H9 (cell line): ENCODE data around the gene INTS3. TPM values are rescaled to one million over a fixed set of nuclear protein-coding genes. Genes with fewer than 3 reads are reported as not detected.
A peak's percentile ranks its signal among the peaks of the same experiment; 100 is the strongest.

ENCODE experiments used
- DNase-seq: peaks from one replicate; pipeline ENCODE4 v3.0.0-alpha.2; 2017
- H2AFZ ChIP-seq: one replicate; pipeline ENCODE4 v1.6.1; 2013; ENCODE audit warnings: mild to moderate bottlenecking, low read length, control low read depth, moderate library complexity
- H2AK5ac ChIP-seq: 2 replicates; pipeline ENCODE4 v1.6.1; 2013; ENCODE audit warnings: low read length, control low read depth, mixed read lengths; ENCODE audit not compliant: insufficient read length
- H2BK120ac ChIP-seq: one replicate; pipeline ENCODE4 v1.6.1; 2013; ENCODE audit warnings: low read depth, mild to moderate bottlenecking, low read length, control low read depth, inconsistent platforms; ENCODE audit not compliant: poor library complexity, severe bottlenecking
- H2BK12ac ChIP-seq: 2 replicates; pipeline ENCODE4 v1.6.1; 2013; ENCODE audit warnings: low read length, control low read depth, mixed read lengths, low read depth; ENCODE audit not compliant: insufficient read length
- H2BK15ac ChIP-seq: 2 replicates; pipeline ENCODE4 v1.6.1; 2013; ENCODE audit warnings: low read depth, low read length, control low read depth
- H2BK20ac ChIP-seq: one replicate; pipeline ENCODE4 v1.6.1; 2013; ENCODE audit warnings: low read depth, mild to moderate bottlenecking, low read length, control low read depth, inconsistent platforms; ENCODE audit not compliant: poor library complexity, severe bottlenecking
- H2BK5ac ChIP-seq: 2 replicates; pipeline ENCODE4 v1.6.1; 2013; ENCODE audit warnings: low read length, control low read depth, mixed read lengths; ENCODE audit not compliant: insufficient read length
- H3K14ac ChIP-seq: 2 replicates; pipeline ENCODE4 v1.6.1; 2013; ENCODE audit warnings: low read length, control low read depth; ENCODE audit not compliant: insufficient read depth
- H3K18ac ChIP-seq: 2 replicates; pipeline ENCODE4 v1.6.1; 2013; ENCODE audit warnings: low read depth, mild to moderate bottlenecking, mixed read lengths, low read length, control low read depth; ENCODE audit not compliant: insufficient read length
- H3K23ac ChIP-seq: 2 replicates; pipeline ENCODE4 v1.6.1; 2013; ENCODE audit warnings: low read length, control low read depth, mixed read lengths, low read depth; ENCODE audit not compliant: insufficient read length
- H3K23me2 ChIP-seq: 2 replicates; pipeline ENCODE4 v1.6.1; 2013; ENCODE audit warnings: low read depth, mild to moderate bottlenecking, mixed read lengths, low read length, control low read depth; ENCODE audit not compliant: insufficient read length, poor library complexity, severe bottlenecking
- H3K27ac ChIP-seq: 2 replicates; pipeline ENCODE4 v1.5.1; 2013; ENCODE audit warnings: low read length, control low read depth, mixed read lengths, low read depth; ENCODE audit not compliant: insufficient read length
- H3K27me3 ChIP-seq: 2 replicates; pipeline ENCODE4 v1.6.1; 2013; ENCODE audit warnings: low read length, control low read depth, inconsistent platforms; ENCODE audit not compliant: insufficient read depth
- H3K4ac ChIP-seq: 2 replicates; pipeline ENCODE4 v1.6.1; 2013; ENCODE audit warnings: low read depth, mild to moderate bottlenecking, control low read depth, inconsistent platforms, low read length, moderate library complexity
- H3K4me1 ChIP-seq: 2 replicates; pipeline ENCODE4 v1.6.1; 2013; ENCODE audit warnings: low read length, control low read depth, inconsistent platforms; ENCODE audit not compliant: insufficient read depth
- H3K4me2 ChIP-seq: 2 replicates; pipeline ENCODE4 v1.6.1; 2013; ENCODE audit warnings: low read length, control low read depth, mixed read lengths; ENCODE audit not compliant: insufficient read length, insufficient read depth
- H3K56ac ChIP-seq: 2 replicates; pipeline ENCODE4 v1.6.1; 2013; ENCODE audit warnings: low read depth, mild to moderate bottlenecking, mixed read lengths, low read length, control low read depth; ENCODE audit not compliant: insufficient read length
- H3K79me1 ChIP-seq: 2 replicates; pipeline ENCODE4 v1.6.1; 2013; ENCODE audit warnings: low read depth, mild to moderate bottlenecking, moderate library complexity, low read length, control low read depth, inconsistent platforms; ENCODE audit not compliant: insufficient read depth, poor library complexity, severe bottlenecking
- H3K79me2 ChIP-seq: 2 replicates; pipeline ENCODE4 v1.6.1; 2013; ENCODE audit warnings: low read length, control low read depth, inconsistent platforms; ENCODE audit not compliant: insufficient read depth
- H3K9ac ChIP-seq: 2 replicates; pipeline ENCODE4 v1.6.1; 2013; ENCODE audit warnings: low read length, control low read depth, mixed read lengths; ENCODE audit not compliant: insufficient read length; ENCODE audit errors: extremely low read depth
- H3K9me3 ChIP-seq: one replicate; pipeline ENCODE4 v1.6.1; 2013; ENCODE audit warnings: low read depth, low read length, inconsistent platforms; ENCODE audit not compliant: control insufficient read depth
- H3T11ph ChIP-seq: one replicate; pipeline ENCODE4 v1.6.1; 2013; ENCODE audit warnings: mild to moderate bottlenecking, low read length, control low read depth, inconsistent platforms
- H4K20me1 ChIP-seq: one replicate; pipeline ENCODE4 v1.6.1; 2013; ENCODE audit not compliant: control insufficient read depth, insufficient read length, insufficient read depth
- H4K5ac ChIP-seq: 2 replicates; pipeline ENCODE4 v1.6.1; 2013; ENCODE audit warnings: low read depth, mild to moderate bottlenecking, mixed read lengths, low read length, control low read depth; ENCODE audit not compliant: insufficient read length
- H4K8ac ChIP-seq: replicated peaks from 2 replicates; pipeline ENCODE4 v1.6.1; 2013; ENCODE audit warnings: low read length, control low read depth, mixed read lengths, low read depth; ENCODE audit not compliant: insufficient read length
- H4K91ac ChIP-seq: 2 replicates; pipeline ENCODE4 v1.6.1; 2013; ENCODE audit warnings: low read depth, mild to moderate bottlenecking, moderate library complexity, mixed read lengths, low read length, control low read depth; ENCODE audit not compliant: insufficient read length
- H3K27ac Mint-ChIP-seq, 3 experiments: 2 replicates in 2 of 3; 3 replicates in 1 of 3; pipeline ENCODE4 v1.8.0; 2020 to 2021; ENCODE audit warnings: mixed read lengths in 3 of 3, mild to moderate bottlenecking in 1 of 3, moderate library complexity in 1 of 3
- H3K27me3 Mint-ChIP-seq: 2 replicates; pipeline ENCODE4 v1.8.0; 2021; ENCODE audit warnings: low read depth, mild to moderate bottlenecking, moderate library complexity, mixed read lengths
- H3K36me3 Mint-ChIP-seq, 3 experiments: 2 replicates in 2 of 3; 3 replicates in 1 of 3; pipeline ENCODE4 v1.8.0; 2020 to 2021; ENCODE audit warnings: low read depth in 3 of 3, mixed read lengths in 3 of 3; ENCODE audit not compliant: insufficient read depth in 1 of 3
- H3K4me1 Mint-ChIP-seq, 2 experiments: 2 replicates each; pipeline ENCODE4 v1.8.0; 2020; ENCODE audit warnings: mixed read lengths in 2 of 2
- H3K4me3 Mint-ChIP-seq, 2 experiments: 2 replicates in 1 of 2; 3 replicates in 1 of 2; pipeline ENCODE4 v1.8.0; 2020 to 2021; ENCODE audit warnings: mild to moderate bottlenecking in 2 of 2, mixed read lengths in 2 of 2, moderate library complexity in 1 of 2
- H3K9me3 Mint-ChIP-seq, 2 experiments: 2 replicates in 1 of 2; 3 replicates in 1 of 2; pipeline ENCODE4 v1.8.0; 2020; ENCODE audit warnings: mild to moderate bottlenecking in 2 of 2, mixed read lengths in 2 of 2, moderate library complexity in 1 of 2
- CTCF ChIP-seq: fragments of 200-600 bp; sonication (generic); conservative IDR thresholded peaks from 3 replicates; pipeline ENCODE4 v1.8.0; 2021; ENCODE audit warnings: antibody characterized with exemption, mild to moderate bottlenecking
- WGBS: extraction: QIAGEN DNeasy Blood & Tissue Kit; methylation state at CpG from one replicate; pipeline ENCODE4 v1.1.7; 2013; ENCODE audit warnings: missing lambda C conversion rate, low lambda C conversion rate, mixed read lengths; ENCODE audit not compliant: insufficient read length; ENCODE audit errors: extremely low coverage; 5-methylcytosine and 5-hydroxymethylcytosine counted together
- total RNA-seq: library from RNA; stranded (reverse); gene quantifications from 2 replicates; pipeline ENCODE4 v1.2.1, GENCODE V29; 2021

INTS3 gene
- total RNA-seq, 1 experiment from 2014 or later, result 67.1 TPM

- Histone ChIP-seq H3K4me1 (no peaks in the 10 kb centered on the region), H3K56ac (no peak overlapping the region), H3K9ac (no peak overlapping the region), H4K91ac (no peak overlapping the region), H2BK120ac (no peak overlapping the region), H3K9me3 (no peaks in the 10 kb centered on the region), H2BK5ac (no peak overlapping the region), H3K4me2 (no peak overlapping the region), H4K5ac (no peak overlapping the region), H3K14ac (no peak overlapping the region), H3K23ac (no peak overlapping the region), H3K27me3 (no peaks in the 10 kb centered on the region), H4K20me1 (no peaks in the 10 kb centered on the region), H3T11ph (no peak overlapping the region), H2AFZ (no peak overlapping the region), H3K4ac (no peak overlapping the region), H2BK20ac (no peak overlapping the region), H2BK12ac (no peak overlapping the region), H3K27ac (no peak overlapping the region), H2AK5ac (no peak overlapping the region), H3K79me1 (no peaks in the 10 kb centered on the region), H3K79me2 (no peaks in the 10 kb centered on the region), H2BK15ac (no peak overlapping the region), H3K23me2 (no peaks in the 10 kb centered on the region), H3K18ac (no peak overlapping the region), H4K8ac (no peak overlapping the region)
- peak overlapping the region in 1 of 3 experiments; percentile 67; a peak in 2 of 7 replicates for H3K27ac Mint-ChIP-seq
- H3K4me3 Mint-ChIP-seq, result no peak overlapping the region
- no CpG with 5 or more reads among the region's 16 CpGs for WGBS
- no peaks in the 10 kb centered on the region for H3K9me3 Mint-ChIP-seq
- DNase-seq, result no peak
- peaks cover 8 to 19% of the 10 kb centered on the region in 2 experiments; a peak in 3 of 4 replicates for H3K4me1 Mint-ChIP-seq
- TF ChIP-seq CTCF, result no peak
- peaks cover under 1% of the 10 kb centered on the region; the same call in 1 of the 2 replicates for H3K27me3 Mint-ChIP-seq
- peaks cover 4 to 33% (median 27%) of the 10 kb centered on the region in 3 experiments; a peak in 5 of 7 replicates for H3K36me3 Mint-ChIP-seq
Measured at GRCh38 chr1:153687346-153688125, 40.3 kb upstream of the INTS3 start.
